Stimulated activated memory B cell treated with anti-CD40 and anti-IgM and Interleukin-4, amounts not matched to agents 10 μg/mL and 1 μg/mL and 100 μg/mL, for 72 hours (primary cell): Measurements from ENCODE around the gene STAC3.

Experiments used
- ATAC-seq: fragments of 150-1000 bp; cut with Tn5 transposase; 2 replicates; pipeline ENCODE4 v1.10.0; 2021
- H3K27ac Mint-ChIP-seq: one replicate; pipeline ENCODE4 v1.8.0; 2022; ENCODE audit warnings: mild to moderate bottlenecking, mixed read lengths
- H3K27me3 Mint-ChIP-seq: one replicate; pipeline ENCODE4 v1.8.0; 2022; ENCODE audit warnings: mixed read lengths
- H3K36me3 Mint-ChIP-seq: one replicate; pipeline ENCODE4 v1.8.0; 2022; ENCODE audit warnings: mixed read lengths
- H3K4me1 Mint-ChIP-seq: one replicate; pipeline ENCODE4 v1.8.0; 2022; ENCODE audit warnings: mixed read lengths
- H3K4me3 Mint-ChIP-seq: one replicate; pipeline ENCODE4 v1.8.0; 2022; ENCODE audit warnings: mild to moderate bottlenecking, moderate library complexity, mixed read lengths
- H3K9me3 Mint-ChIP-seq: one replicate; pipeline ENCODE4 v1.8.0; 2022; ENCODE audit warnings: mixed read lengths

The STAC3 gene

GRCh38 chr12:57223191-57224165 lies 27.5 kb downstream of the STAC3 start:
- no peaks in the 10 kb centered on the region for H3K36me3 Mint-ChIP-seq
- H3K27me3 Mint-ChIP-seq, result peaks cover 73% of the 10 kb centered on the region
- no peak overlapping the region for H3K4me3 Mint-ChIP-seq
- no peak overlapping the region for H3K27ac Mint-ChIP-seq
- peaks cover 76% of the 10 kb centered on the region for H3K4me1 Mint-ChIP-seq
- H3K9me3 Mint-ChIP-seq, result no peaks in the 10 kb centered on the region
- ATAC-seq, result peak; percentile 3

- ATAC-seq, result no peak
- H3K4me3 Mint-ChIP-seq, result no peak overlapping the region
- H3K36me3 Mint-ChIP-seq, result no peaks in the 10 kb centered on the region
- H3K27me3 Mint-ChIP-seq, result peaks cover 82% of the 10 kb centered on the region
- no peak overlapping the region for H3K27ac Mint-ChIP-seq
- peaks cover 81% of the 10 kb centered on the region for H3K4me1 Mint-ChIP-seq
- no peaks in the 10 kb centered on the region for H3K9me3 Mint-ChIP-seq
These were observed 28.4 kb downstream of the STAC3 start for GRCh38 chr12:57222286-57223190.

GRCh38 chr12:57221169-57221917 lies 29.6 kb downstream of the STAC3 start:
- Mint-ChIP-seq H3K9me3 (no peaks in the 10 kb centered on the region), H3K4me1 (peaks cover 75% of the 10 kb centered on the region), H3K27ac (no peak overlapping the region), H3K27me3 (peaks cover 81% of the 10 kb centered on the region), H3K4me3 (no peak overlapping the region), H3K36me3 (no peaks in the 10 kb centered on the region)
- no peak for ATAC-seq

GRCh38 chr12:57220770-57221168 lies 30.2 kb downstream of the STAC3 start:
- H3K27ac Mint-ChIP-seq, result no peak overlapping the region
- peaks cover 73% of the 10 kb centered on the region for H3K4me1 Mint-ChIP-seq
- no peak for ATAC-seq
- H3K27me3 Mint-ChIP-seq, result peaks cover 80% of the 10 kb centered on the region
- H3K9me3 Mint-ChIP-seq, result no peaks in the 10 kb centered on the region
- no peaks in the 10 kb centered on the region for H3K36me3 Mint-ChIP-seq
- no peak overlapping the region for H3K4me3 Mint-ChIP-seq

GRCh38 chr12:57219993-57220754 lies 30.8 kb downstream of the STAC3 start:
- H3K9me3 Mint-ChIP-seq, result no peaks in the 10 kb centered on the region
- ATAC-seq, result no peak
- H3K27me3 Mint-ChIP-seq, result peaks cover 86% of the 10 kb centered on the region
- peaks cover 74% of the 10 kb centered on the region for H3K4me1 Mint-ChIP-seq
- H3K27ac Mint-ChIP-seq, result no peak overlapping the region
- no peaks in the 10 kb centered on the region for H3K36me3 Mint-ChIP-seq
- H3K4me3 Mint-ChIP-seq, result no peak overlapping the region

GRCh38 chr12:57219205-57219992 lies 31.6 kb downstream of the STAC3 start:
- no peak for ATAC-seq
- H3K9me3 Mint-ChIP-seq, result no peaks in the 10 kb centered on the region
- no peak overlapping the region for H3K4me3 Mint-ChIP-seq
- H3K36me3 Mint-ChIP-seq, result no peaks in the 10 kb centered on the region
- H3K27me3 Mint-ChIP-seq, result peaks cover 89% of the 10 kb centered on the region
- H3K4me1 Mint-ChIP-seq, result peaks cover 82% of the 10 kb centered on the region
- H3K27ac Mint-ChIP-seq, result no peak overlapping the region

GRCh38 chr12:57218030-57218853 lies 32.7 kb downstream of the STAC3 start:
- H3K4me3 Mint-ChIP-seq, result peak overlapping the region; percentile 34
- H3K27me3 Mint-ChIP-seq, result peaks cover 89% of the 10 kb centered on the region
- peaks cover 83% of the 10 kb centered on the region for H3K4me1 Mint-ChIP-seq
- no peak overlapping the region for H3K27ac Mint-ChIP-seq
- no peaks in the 10 kb centered on the region for H3K9me3 Mint-ChIP-seq
- no peaks in the 10 kb centered on the region for H3K36me3 Mint-ChIP-seq
- ATAC-seq, result no peak

- Mint-ChIP-seq H3K9me3 (no peaks in the 10 kb centered on the region), H3K4me1 (peaks cover 78% of the 10 kb centered on the region), H3K36me3 (no peaks in the 10 kb centered on the region), H3K27ac (no peak overlapping the region), H3K27me3 (peaks cover 79% of the 10 kb centered on the region), H3K4me3 (peak overlapping the region; percentile 84)
- no peak for ATAC-seq
These were observed 33.8 kb downstream of the STAC3 start for GRCh38 chr12:57216921-57217879.

GRCh38 chr12:57216014-57216911 lies 34.7 kb downstream of the STAC3 start, which contains the start of gene NXPH4:
Gene NXPH4 (plus strand): TSS chr12:57216794. CDS start chr12:57216970, 176 bp downstream.
- H3K27ac Mint-ChIP-seq, result peak within 1 kb of the TSS; percentile 69
- H3K9me3 Mint-ChIP-seq, result no peaks in the 10 kb centered on the region
- peaks cover 69% of the 10 kb centered on the region for H3K4me1 Mint-ChIP-seq
- ATAC-seq, result peak; percentile 63
- H3K27me3 Mint-ChIP-seq, result peaks cover 70% of the 10 kb centered on the region
- no peaks in the 10 kb centered on the region for H3K36me3 Mint-ChIP-seq
- peak within 1 kb of the TSS; percentile 84 for H3K4me3 Mint-ChIP-seq

- H3K27ac Mint-ChIP-seq, result peak overlapping the region; percentile 69
- H3K4me1 Mint-ChIP-seq, result peaks cover 63% of the 10 kb centered on the region
- H3K36me3 Mint-ChIP-seq, result no peaks in the 10 kb centered on the region
- H3K27me3 Mint-ChIP-seq, result peaks cover 64% of the 10 kb centered on the region
- peak; percentile 59 for ATAC-seq
- no peaks in the 10 kb centered on the region for H3K9me3 Mint-ChIP-seq
- peak overlapping the region; percentile 79 for H3K4me3 Mint-ChIP-seq
These were observed 35.3 kb downstream of the STAC3 start for GRCh38 chr12:57215668-57216013.

- Mint-ChIP-seq H3K4me1 (peaks cover 61% of the 10 kb centered on the region), H3K27me3 (peaks cover 58% of the 10 kb centered on the region), H3K27ac (peak overlapping the region; percentile 69), H3K9me3 (no peaks in the 10 kb centered on the region), H3K36me3 (no peaks in the 10 kb centered on the region), H3K4me3 (peak overlapping the region; percentile 79)
- no peak for ATAC-seq
These were observed 35.9 kb downstream of the STAC3 start for GRCh38 chr12:57215065-57215464.
